Germinal center (tissue), 1 donor: ENCODE measurements around the gene TGFBR3.

ENCODE experiments used
- DNase-seq: peaks from one replicate; pipeline ENCODE4 v3.0.0; 2012; ENCODE audit warnings: mixed read lengths, low spot score

TGFBR3 gene

DNA sequence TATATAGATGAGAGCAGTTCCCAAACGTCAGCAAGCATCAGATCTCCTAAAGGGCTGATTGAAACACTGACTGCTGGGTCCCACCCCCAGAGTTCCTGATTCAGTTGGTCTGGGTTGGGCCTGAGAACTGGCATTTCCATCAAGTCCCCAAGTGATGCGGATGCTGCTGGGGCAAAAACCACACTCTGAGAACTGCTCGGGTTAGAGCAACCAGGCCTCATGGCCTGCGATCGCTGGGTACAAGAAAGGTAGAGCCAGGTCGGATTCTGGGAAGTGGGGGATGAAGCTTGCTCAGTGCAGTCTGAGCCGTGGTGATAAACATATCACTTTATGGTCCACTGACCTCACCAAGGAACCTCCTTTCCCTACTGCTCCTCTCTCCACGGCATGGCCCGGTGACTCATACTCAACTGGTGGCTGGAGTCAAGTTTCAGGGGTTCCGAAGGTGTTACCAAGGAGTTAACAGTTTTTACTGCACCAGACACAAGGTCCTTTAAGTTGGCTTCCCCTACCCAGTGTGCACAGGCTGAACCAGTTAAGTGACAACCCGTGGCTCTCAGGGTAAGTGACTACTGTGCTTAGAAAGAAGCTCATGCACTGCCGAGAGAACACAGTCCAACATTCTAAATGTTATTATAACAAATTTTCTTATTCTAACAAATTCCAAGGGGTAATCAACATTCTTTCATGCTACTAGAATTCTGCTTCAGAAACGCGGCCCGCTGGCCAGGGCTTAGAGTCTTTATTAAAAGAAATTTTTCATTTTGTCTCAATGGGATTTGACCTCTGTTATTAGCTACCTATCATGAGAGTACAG lies 153.5 kb downstream of the TGFBR3 start:
- no peak for DNase-seq

DNA sequence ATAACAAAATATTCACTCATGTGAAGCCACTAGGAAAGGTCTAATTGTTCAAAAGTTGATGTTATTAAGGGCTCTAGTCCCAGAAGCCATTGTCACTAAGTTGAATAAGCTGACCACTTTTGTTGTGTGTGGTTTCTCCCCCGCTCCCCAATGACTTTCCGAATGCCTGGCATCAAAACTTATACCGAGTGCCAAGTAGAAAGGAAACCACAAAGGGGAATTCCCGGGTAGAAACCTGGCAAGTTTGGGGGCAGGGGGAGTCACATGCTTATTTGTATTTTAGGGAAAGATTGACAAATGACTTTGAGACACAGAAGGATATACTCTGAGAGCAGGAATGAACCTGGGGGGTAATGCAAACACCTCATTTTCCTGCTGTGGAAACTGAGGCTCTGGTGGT lies 154.1 kb downstream of the TGFBR3 start:
- no peak for DNase-seq

DNA sequence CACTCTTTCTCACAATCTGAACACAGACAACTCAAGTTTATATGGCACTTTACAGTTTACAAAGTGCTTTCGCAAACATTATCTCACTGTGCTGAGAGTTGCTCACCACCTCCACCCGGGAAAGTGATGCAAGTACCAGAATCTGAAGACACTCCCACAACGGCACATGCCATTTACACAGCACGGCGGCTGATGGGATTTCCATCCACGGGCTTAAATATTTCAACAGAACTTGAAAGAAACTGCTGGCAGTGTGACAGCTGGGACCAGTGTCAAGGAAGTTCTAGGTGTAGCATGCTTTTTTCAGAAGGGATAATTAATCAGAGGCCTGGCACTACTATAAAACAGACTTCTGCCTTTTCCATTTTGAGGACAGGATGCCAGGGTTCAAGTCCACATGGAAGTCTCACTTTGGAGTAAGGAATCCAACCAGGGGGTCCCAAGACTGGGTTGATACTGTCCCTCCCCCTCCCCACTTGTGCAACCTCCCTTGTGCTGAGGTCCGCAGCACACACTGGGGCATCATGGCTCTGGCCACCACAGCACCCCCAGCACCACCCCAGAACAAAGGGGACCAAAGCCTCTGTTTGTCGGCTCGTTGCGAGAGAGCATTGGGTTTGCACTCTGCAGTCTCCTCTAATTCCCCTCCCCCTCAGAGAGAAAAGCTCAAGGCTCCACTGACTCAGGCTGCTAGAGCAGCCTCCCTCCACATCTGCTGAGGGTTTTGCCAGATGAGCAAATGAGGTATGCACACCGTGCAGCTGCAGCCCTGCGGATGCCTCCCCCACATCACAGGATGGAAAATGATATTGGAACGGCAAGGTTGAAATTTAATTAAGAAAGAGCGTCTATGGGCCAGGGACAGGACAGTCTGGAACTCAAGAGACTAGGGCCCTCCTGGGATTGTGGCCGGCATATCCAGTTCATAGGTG lies 154.9 kb downstream of the TGFBR3 start:
- DNase-seq: no peak

DNA sequence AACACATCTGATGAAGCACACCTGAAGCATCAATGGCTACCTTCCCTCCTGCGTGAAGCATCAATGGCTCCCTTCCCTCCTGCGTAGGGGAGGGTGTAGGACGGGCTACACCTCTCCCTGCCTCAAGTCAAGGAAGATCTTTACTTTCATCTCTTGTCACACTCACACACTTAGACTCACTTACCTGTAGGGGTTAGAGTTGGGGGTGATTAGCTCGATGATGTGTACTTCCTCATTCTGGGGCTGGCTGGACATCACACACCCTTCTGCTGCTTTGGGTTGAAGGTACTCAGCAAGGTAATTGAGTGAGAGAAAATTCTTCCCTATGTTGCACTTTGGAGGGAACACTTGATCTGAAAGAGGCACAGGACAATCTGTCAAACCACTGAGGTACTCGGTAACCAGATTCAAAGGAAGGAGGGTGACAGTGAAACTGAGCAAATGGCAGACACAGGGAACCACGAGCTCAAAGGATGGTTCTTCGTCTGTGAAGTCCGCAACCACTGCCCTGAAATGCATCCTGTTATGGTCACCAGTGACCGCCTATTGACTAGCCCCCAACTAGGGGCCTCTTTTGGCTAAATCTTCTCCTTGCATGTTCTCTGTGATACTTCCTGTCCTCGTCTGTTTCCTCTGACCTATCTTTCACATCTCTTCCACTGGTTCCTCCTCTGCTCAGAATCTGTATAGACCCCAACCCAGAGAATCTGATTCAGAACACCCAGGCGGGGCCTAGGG lies 156.2 kb downstream of the TGFBR3 start:
- no peak for DNase-seq

DNA sequence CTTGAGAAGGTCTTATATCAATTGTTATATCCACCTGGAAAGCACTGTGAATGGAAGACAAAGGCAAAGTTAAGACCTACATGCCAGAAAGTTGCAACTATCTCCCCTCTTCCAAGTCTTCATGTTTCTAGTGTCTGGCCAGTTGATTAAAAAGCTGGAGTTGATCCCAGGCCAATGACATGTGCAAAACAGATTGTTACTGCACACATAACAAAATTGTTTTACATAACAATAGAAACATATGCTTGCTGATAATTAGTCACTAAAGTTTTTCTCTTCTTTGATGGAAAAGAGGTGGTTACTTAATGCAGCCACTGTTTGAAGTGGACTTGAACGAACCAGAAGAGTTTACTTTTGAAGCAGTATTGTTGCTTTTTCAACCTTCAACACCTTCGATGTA lies 158.2 kb downstream of the TGFBR3 start:
- no peak for DNase-seq

DNA sequence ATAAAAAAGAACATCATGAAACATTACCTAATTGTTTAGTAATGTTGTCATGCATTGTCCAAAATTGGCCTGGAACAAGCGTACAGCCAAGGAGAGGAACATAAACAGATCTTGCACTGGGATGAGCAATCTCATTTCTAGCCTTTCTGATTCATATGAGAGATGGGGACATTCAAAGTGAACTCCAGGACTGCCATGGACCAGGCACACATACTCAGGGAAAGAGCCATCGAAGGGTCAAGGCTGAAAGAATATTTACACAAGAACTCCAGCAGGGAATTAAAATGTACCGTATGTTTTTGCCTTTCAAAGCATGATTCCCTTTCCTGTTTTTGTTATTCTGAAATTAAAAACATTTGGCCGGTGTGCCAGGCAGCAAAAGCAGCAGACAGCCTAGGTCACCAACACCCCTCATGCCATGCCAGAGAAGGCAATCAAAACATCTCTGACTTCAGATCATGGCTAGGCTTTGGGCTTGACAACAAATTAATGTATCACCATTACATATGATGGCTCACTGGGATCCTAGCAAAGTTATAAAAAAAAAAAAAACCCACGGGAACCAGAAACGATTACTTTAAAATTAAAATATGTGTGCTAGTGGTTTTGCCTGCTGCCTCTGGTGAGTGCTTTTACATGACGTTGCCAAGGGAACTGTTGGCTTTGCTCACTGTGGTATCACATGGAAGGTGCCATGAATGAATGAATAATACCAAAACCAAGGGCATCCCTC lies 159.8 kb downstream of the TGFBR3 start:
- no peak for DNase-seq

DNA sequence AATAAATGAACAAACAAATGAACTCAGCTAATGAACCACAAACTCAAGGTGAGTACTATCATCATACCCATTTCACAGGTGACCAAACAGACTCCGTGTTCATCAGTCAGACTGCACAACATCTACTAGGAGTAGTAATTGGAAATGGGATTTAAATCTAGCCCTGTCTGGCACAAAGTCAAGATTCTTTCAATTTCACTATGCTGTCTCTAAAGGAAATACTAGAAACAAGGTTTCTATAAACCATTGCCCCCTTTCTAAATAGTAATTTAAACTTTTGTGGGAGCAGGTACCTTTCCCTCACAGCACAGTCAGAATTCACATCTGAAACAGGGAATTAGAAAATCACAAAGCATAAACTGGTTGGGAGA lies 160.3 kb downstream of the TGFBR3 start:
- DNase-seq: no peak

DNA sequence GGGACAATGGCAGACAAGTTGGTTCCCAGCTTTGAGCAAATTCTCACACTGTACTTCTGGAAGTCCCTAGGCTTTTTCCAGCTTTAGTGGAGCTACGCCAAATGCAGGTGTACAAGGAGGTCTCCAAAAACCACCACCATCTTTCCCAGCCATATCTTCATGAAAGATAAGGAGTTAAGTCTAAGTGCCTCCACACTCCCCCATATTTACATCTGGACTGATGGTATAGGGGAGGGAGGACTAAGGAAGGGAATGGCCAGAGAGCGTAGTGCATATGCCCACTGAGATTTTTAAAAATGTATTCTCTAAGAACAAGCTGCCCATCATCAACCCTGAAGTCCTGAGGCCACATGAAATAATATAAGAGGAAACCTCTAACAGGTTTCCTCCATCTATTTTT lies 161.3 kb downstream of the TGFBR3 start:
- DNase-seq: no peak

DNA sequence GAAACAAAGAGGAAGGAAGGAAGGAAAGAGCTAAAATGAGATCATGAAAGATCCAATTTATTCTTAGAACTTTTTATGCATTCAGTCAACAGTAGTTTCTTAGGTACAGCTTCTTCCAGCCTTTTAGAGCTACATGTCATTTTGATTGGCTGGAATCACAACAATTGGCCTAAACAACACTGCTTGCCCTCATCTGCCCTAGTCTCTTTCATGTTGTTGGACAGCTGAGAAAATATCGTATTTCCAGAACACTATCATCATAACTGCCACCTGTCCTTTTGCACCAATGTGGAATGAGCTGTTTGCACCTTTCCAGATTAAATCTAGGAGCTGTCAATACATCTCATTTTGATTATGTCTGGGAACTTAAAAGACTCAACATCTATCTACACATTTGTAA lies 161.7 kb downstream of the TGFBR3 start:
- DNase-seq: no peak

DNA sequence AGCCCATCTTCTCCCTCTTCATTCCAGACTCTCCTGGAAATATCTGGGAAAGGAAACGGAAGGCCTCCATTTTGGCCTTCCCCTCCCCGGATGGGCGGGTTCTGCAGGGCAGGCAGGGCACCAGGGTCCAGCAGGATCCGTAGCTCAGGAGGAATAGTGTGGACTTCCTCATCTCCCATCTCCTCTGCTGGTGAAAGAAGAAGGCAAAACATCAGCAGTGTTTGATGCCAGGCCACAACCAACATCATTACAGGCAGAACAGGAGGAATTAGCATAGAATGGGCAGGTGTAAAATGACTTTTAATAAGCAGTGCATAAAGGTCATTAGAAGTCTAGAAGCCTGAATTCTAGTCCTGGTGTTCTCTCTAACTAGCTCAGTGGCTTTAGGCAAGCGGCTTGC lies 165.9 kb downstream of the TGFBR3 start:
- no peak for DNase-seq

DNA sequence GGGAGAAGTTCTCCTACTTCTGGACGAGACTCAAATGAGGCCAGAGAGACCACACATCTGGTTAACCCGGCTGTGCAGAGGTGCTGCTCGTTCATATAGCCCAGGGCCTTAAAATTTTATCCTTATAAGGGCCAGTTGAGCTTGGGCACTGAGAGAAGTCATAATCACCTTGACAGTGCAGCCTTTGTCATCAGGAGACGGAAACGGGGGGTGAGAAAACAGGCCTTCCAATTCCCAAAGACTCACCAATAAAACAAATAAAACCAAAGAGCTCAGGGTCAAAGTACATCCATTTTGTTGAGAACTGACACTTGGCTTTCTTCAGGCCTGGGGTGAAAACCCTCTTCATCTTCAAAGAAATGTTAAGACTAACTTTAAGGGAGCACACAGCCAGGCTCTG lies 167.1 kb downstream of the TGFBR3 start:
- DNase-seq: no peak

DNA sequence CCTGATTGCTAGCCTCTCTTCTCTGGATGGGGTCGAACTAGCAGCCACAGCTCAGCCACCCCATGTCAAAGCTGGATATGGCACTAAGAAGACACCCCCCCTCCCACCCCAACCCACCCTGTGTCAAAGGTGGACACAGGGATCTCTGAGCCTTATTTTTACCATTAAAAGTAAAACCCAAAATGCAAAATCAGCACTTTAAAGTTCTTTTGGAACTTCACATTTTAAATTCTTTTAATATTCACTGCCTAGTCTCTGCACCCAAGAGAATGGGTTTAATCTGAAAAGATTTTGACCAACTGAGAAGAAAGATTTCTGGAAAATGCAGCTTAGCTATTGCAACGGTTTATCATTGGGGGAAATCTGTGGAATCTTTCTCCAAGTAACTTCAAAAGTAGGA lies 167.6 kb downstream of the TGFBR3 start:
- DNase-seq: no peak

DNA sequence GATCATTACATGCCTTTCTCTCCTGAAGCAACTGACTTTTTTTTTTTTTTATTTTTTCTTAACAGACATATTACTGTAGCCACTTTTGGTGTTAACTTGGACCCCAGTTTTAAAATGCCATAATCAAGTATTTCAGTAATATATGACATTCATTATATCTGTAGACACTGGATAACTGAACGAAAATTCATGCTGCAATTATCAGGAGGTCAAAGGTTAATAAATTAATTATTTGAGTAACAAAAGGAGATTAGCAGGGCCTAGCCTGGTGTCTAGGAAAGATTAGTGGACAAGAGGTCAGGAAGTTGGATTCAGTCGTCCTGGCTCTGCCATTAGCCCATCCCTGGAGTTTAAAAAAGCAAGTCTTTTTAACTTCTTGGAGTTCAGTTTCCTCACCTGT lies 168.1 kb downstream of the TGFBR3 start:
- no peak for DNase-seq

DNA sequence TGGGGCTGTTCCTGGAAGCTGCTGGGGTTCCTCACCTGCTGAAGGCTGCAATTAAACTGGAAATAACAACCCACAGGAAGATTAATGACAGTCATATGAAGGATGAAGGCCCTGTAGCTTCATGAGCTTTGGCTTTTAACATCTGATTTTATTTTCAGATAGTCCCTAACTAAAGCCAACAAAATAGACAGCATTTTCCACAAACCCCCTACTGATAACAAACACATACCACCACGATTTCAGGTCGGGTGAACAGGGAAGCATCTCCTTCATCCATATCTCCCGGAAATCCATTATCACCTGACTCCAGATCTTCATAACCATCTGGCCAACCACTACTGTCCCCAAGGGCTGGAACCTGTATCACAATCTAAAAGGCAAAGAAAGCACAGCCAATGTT lies 169.6 kb downstream of the TGFBR3 start:
- no peak for DNase-seq

DNA sequence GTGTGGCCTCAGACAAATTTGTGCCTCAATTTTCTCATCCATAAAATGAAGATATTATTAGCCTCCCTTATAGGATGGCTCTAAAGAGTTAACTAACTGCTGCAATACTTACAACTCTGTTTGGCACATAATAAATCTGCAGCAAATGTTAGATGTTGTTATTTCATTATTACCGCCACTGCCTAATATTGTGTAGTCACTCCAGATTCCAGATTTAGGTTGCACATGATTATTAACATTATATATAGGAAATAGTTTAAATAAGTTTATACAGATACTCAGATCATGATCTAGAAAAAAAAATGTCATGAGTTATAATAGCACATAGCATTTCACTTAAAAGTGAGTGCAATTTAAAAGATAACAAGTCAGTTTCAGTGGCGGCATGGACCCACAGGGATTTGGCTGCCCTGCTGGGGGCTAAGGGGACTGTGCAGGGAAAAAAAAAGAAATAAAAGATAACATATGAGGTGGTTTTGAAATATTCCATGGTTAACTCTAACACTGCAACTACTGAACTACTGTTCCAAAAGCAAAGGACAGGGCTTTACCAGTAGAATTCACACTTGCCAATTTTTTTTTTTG lies 170.4 kb downstream of the TGFBR3 start:
- DNase-seq: no peak

DNA sequence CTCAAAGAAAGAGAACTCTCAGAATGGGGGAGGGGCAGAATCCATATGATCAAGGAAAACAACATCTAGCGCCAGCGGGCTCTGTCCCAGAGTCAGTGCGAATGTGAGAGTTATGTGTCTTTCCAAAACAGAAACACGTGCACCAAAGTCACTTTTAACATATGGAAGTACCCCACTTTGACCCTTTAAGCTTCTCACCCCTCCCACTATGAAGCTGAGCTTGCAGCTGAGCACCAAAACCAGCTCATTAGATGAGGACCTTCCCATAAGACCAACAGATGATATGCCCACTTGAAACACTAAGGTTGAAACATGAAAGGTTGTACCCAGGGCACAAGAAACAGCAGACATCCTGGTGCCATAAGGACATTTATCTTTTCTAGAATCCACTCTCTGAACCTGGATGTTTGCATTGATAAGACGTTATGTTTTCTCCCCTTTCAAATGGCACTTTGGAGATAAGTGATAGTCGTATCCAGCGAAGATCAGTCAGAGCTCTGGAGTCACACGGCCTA lies 171.0 kb downstream of the TGFBR3 start:
- no peak for DNase-seq

DNA sequence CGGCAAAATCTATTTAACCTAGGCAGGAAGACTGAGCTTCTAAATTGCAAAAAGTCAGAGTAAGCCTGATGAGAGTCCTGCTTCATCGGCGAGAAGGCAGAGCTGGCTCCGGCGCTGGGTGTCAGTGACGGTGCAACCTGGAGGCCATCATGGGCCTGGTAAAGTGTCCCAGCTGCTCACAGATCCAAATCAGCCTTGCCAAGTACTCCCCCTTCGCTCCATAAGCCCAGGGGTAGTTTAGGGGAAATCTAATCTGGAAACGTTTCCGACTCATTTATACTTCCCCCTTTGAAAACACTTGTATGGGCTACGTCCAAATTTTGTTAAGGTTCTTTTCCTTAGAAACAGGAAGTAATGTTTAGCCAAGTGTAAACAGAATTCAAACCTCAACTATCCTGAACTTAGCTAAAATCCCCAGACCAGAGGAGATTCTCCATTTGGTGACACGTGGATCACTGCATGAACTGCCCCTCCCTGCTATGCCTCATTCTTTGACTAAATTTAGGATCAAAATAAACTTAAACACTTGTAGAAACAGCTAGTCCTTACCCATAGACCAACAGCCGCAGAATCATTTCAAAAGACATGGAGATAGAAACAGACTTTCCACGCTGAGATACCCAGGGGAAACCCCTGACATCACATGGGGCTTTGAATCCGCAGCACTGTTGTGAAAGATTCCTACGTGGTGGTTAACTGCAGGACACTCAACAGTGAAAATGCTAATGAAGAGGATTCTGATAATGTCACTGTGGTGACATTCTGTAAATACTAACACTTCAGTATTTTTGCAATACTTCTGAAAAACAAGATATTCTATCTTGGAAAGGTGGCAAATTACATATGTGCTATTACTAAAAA lies 172.7 kb downstream of the TGFBR3 start:
- DNase-seq: no peak

DNA sequence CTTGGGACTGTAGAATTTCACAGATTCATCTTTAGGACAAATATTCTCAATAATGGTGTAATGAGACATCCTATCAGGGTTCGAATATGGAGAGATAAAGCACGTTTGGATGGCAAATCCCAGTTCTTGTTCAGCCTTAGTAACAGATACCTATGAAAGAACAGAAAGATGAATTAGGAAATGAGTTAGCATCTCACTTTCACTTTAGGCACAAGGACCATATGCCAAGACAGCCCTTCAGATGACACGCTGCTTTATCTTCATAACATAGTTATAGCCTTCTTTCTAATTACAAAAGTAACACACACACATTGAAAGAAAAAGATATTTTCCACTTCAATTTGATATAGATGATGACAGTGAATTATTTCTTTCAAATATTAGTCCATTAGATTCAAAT lies 173.6 kb downstream of the TGFBR3 start:
- no peak for DNase-seq

DNA sequence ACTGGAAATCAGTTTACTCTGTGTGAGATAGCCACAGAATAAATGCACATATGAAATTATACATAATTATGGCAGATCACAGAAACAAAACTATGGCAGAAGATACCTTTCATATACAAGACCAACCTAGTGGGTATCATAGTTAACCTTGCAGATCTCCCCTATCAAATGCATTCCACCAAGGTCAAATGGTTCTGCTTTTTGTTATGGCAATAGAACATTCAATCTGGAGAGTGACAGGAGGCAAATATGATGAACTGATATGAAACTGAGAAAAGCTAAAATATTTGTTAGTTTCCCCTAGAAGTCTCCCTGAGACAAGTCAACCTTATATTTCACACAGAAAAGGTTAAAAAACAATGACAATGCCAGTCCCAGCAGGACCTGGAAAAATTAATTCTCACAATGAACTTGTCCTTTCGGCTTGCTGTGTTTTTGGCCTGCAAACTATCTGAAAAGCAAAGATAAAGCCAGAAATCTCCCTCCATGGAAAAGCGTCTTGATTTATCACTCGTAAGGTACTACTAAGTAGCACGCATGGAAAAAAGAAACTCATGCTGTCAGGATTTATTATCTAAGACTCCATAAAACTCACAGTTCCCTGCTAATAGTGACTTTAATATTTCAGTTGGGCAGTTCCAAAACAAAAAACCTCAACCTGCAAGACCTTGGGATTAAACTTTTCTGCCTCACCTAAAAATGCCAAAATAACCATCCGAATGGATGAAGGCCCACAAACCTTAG lies 174.3 kb downstream of the TGFBR3 start:
- no peak for DNase-seq

DNA sequence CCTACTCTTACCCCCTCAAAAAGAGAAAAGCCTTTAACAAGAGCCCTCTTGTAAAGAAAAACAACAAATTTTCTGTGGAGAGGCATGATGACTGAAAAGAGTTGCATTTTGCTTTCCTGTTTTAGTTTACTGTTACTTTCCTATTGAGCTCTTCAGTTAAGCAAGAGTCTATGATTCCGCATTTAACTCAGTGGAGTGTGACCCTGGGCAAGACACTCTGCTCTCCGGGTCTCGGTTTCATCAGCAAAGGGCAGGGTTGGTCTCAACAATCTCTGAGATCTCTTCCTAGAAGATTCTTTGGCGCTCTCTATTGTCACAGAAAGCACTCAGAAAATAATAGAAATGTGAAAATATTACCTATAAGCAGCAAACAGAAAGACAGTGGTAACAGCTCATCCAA lies 175.7 kb downstream of the TGFBR3 start:
- DNase-seq: no peak
